ENCODE measurements around the gene FOSL2. TPM values are rescaled to one million over a fixed set of nuclear protein-coding genes. Genes with fewer than 3 reads are reported as not detected.

The FOSL2 gene
- total RNA-seq, 1 experiment from 2014 or later = 53.7 TPM

DNA sequence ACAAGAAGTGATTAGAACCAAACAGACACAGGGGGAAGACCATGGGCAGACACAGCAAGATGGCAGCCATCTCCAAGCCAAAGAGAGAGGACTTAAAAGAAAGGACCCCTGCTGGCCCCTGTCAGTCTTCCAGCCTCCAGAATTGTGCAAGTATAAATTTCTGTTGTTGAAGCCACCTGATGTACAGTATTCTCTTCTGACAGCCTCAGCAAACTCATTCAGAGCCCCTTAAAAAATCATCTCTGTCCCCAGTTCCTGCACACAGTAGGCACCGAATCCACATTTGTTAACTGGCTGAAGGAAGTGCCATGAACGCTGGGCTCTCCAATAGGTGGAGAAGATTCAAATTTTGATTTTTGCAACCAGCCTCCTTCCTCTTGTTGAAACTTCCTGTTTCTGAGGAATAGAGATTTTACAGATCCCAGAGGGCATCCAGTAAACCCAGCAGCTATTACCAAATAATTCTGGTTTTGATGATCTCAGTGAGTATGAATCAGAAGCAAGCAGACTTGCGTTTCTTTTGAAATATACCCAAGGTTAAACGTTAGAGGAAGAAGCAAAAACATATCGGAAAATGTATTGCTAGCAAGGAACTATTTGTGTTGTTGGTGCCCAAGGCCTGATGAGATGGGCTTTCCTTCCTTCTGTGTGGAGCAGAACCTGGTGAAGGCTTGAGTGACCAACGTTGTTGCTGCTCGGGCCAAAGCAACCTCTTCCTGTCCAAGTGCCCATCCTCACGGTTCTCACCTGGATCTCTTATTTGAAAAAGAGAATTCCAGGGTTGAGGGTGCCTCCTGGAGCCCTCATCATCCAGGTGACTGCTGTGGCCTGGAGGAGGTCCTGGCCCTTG lies 55.5 kb downstream of the FOSL2 start:
- no peak overlapping the region for H3K4me3 Mint-ChIP-seq (ENCODE audit: low read depth, unreplicated experiment)
- TF ChIP-seq, protein P1, sequence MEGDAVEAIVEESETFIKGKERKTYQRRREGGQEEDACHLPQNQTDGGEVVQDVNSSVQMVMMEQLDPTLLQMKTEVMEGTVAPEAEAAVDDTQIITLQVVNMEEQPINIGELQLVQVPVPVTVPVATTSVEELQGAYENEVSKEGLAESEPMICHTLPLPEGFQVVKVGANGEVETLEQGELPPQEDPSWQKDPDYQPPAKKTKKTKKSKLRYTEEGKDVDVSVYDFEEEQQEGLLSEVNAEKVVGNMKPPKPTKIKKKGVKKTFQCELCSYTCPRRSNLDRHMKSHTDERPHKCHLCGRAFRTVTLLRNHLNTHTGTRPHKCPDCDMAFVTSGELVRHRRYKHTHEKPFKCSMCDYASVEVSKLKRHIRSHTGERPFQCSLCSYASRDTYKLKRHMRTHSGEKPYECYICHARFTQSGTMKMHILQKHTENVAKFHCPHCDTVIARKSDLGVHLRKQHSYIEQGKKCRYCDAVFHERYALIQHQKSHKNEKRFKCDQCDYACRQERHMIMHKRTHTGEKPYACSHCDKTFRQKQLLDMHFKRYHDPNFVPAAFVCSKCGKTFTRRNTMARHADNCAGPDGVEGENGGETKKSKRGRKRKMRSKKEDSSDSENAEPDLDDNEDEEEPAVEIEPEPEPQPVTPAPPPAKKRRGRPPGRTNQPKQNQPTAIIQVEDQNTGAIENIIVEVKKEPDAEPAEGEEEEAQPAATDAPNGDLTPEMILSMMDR (IDR thresholded peaks at IDR 0.05; ENCODE audit: unreplicated experiment) = no peak
- no peak overlapping the region for H3K27ac Mint-ChIP-seq (ENCODE audit: unreplicated experiment)
- H3K36me3 Mint-ChIP-seq (ENCODE audit: insufficient read depth, unreplicated experiment) = no peaks in the 10 kb centered on the region
- no TSS peak for BruUV-seq (replicated peaks)
- H3K4me1 Mint-ChIP-seq (ENCODE audit: low read depth, unreplicated experiment) = peaks cover 32% of the 10 kb centered on the region
- CTCF ChIA-PET = no interaction called here
- no peaks in the 10 kb centered on the region for H3K9me3 Mint-ChIP-seq (ENCODE audit: low read depth, unreplicated experiment)
- no peaks in the 10 kb centered on the region for H3K27me3 Mint-ChIP-seq (ENCODE audit: unreplicated experiment)
- intact Hi-C loops (cut with micrococcal nuclease; ENCODE audit: unreplicated experiment) = no loop called here
- no peak for DNase-seq

GRCh38 chr2:28448793-28449100 lies 56.1 kb downstream of the FOSL2 start:
- DNase-seq = no peak
- H3K36me3 Mint-ChIP-seq (ENCODE audit: insufficient read depth, unreplicated experiment) = no peaks in the 10 kb centered on the region
- no peak overlapping the region for H3K4me3 Mint-ChIP-seq (ENCODE audit: low read depth, unreplicated experiment)
- no peaks in the 10 kb centered on the region for H3K27me3 Mint-ChIP-seq (ENCODE audit: unreplicated experiment)
- CTCF ChIA-PET = interaction anchor here (0.6 to 1.2 kb wide), 2 partner anchors 52 to 55 kb away, joined by 3 to 11 read pairs; no protein-coding TSS in a partner anchor
- intact Hi-C loops (cut with micrococcal nuclease; ENCODE audit: unreplicated experiment) = no loop called here
- no peaks in the 10 kb centered on the region for H3K9me3 Mint-ChIP-seq (ENCODE audit: low read depth, unreplicated experiment)
- peaks cover 32% of the 10 kb centered on the region for H3K4me1 Mint-ChIP-seq (ENCODE audit: low read depth, unreplicated experiment)
- no peak overlapping the region for H3K27ac Mint-ChIP-seq (ENCODE audit: unreplicated experiment)
- TF ChIP-seq, protein P1 (IDR thresholded peaks at IDR 0.05; ENCODE audit: unreplicated experiment) = no peak
- no TSS peak for BruUV-seq (replicated peaks)

DNA sequence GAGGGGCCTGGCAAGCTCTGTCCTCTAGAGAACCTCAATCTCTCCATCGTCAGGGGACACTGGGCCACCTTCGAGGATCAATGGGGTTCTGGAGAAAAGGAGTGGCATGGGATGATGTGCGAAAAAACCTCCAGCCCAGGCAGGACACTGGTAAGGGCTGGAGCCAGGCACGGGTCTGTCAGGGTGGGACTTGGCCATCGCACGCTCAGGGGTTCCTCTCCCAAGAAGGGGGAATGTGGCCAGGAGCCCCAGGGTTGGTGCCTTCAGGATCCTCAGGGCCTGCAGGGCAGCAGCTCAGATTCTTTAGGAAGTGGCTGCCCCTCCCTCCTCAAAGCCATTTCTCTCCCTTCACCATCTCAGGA lies 56.4 kb downstream of the FOSL2 start:
- H3K27me3 Mint-ChIP-seq (ENCODE audit: unreplicated experiment) = no peaks in the 10 kb centered on the region
- H3K36me3 Mint-ChIP-seq (ENCODE audit: insufficient read depth, unreplicated experiment) = no peaks in the 10 kb centered on the region
- CTCF ChIA-PET = interaction anchor here (0.6 to 1.2 kb wide), 2 partner anchors 53 to 55 kb away, joined by 3 to 11 read pairs; no protein-coding TSS in a partner anchor
- intact Hi-C loops (cut with micrococcal nuclease; ENCODE audit: unreplicated experiment) = no loop called here
- DNase-seq = no peak
- H3K4me3 Mint-ChIP-seq (ENCODE audit: low read depth, unreplicated experiment) = no peak overlapping the region
- no TSS peak for BruUV-seq (replicated peaks)
- H3K9me3 Mint-ChIP-seq (ENCODE audit: low read depth, unreplicated experiment) = no peaks in the 10 kb centered on the region
- TF ChIP-seq, protein P1 (IDR thresholded peaks at IDR 0.05; ENCODE audit: unreplicated experiment) = no peak
- H3K4me1 Mint-ChIP-seq (ENCODE audit: low read depth, unreplicated experiment) = peaks cover 32% of the 10 kb centered on the region
- no peak overlapping the region for H3K27ac Mint-ChIP-seq (ENCODE audit: unreplicated experiment)

- Mint-ChIP-seq H3K9me3 (ENCODE audit: low read depth, unreplicated experiment) (no peaks in the 10 kb centered on the region), H3K27me3 (ENCODE audit: unreplicated experiment) (no peaks in the 10 kb centered on the region), H3K4me3 (ENCODE audit: low read depth, unreplicated experiment) (no peak overlapping the region), H3K4me1 (ENCODE audit: low read depth, unreplicated experiment) (peaks cover 32% of the 10 kb centered on the region), H3K27ac (ENCODE audit: unreplicated experiment) (peak overlapping the region; percentile 47), H3K36me3 (ENCODE audit: insufficient read depth, unreplicated experiment) (no peaks in the 10 kb centered on the region)
- intact Hi-C loops (cut with micrococcal nuclease; ENCODE audit: unreplicated experiment) = no loop called here
- TF ChIP-seq, protein P1 (IDR thresholded peaks at IDR 0.05; ENCODE audit: unreplicated experiment) = no peak
- CTCF ChIA-PET = interaction anchor here (0.6 to 1.2 kb wide), 2 partner anchors 53 to 56 kb away, joined by 3 to 11 read pairs; no protein-coding TSS in a partner anchor
- peak; percentile 65 for DNase-seq
- BruUV-seq (replicated peaks) = no TSS peak
These were observed 57.1 kb downstream of the FOSL2 start for GRCh38 chr2:28449488-28450395.
